Lung (tissue), 12 donors: ENCODE data around the gene ZNRF4. TPM values are rescaled to one million over a fixed set of nuclear protein-coding genes. Genes with fewer than 3 reads are reported as not detected.

Experiments used
- ATAC-seq: fragments of 200-7000 bp; cut with Tn5 transposase; one replicate; pipeline ENCODE4 v1.9.1; 2020; ENCODE audit warnings: moderate number of reproducible peaks; ENCODE audit not compliant: insufficient read depth, low FRiP score
- DNase-seq, 3 donors: peaks; one replicate each; pipeline ENCODE4 v3.0.0-alpha.2; 2013 to 2017
- H3K27ac ChIP-seq, 2 donors: one replicate each; pipeline ENCODE4 v1.5.1; 2013; ENCODE audit warnings: mild to moderate bottlenecking in 2 of 2, moderate library complexity in 2 of 2, control low read depth in 1 of 2, inconsistent platforms in 1 of 2, low read depth in 1 of 2, low read length in 1 of 2
- H3K27me3 ChIP-seq, 3 donors: one replicate each; pipeline ENCODE4 v1.5.1; 2013; ENCODE audit warnings: low read length in 2 of 3; ENCODE audit not compliant: control insufficient read depth in 3 of 3, insufficient read depth in 3 of 3
- H3K36me3 ChIP-seq, 4 donors: one replicate each; pipeline ENCODE4 v1.5.1; 2013; ENCODE audit warnings: low read length in 4 of 4, mild to moderate bottlenecking in 1 of 4, moderate library complexity in 1 of 4; ENCODE audit not compliant: control insufficient read depth in 4 of 4, insufficient read depth in 4 of 4
- H3K4me1 ChIP-seq, 5 donors: one replicate each; pipeline ENCODE4 v1.5.1; 2013; ENCODE audit warnings: low read length in 5 of 5, mild to moderate bottlenecking in 2 of 5, moderate library complexity in 1 of 5; ENCODE audit not compliant: control insufficient read depth in 5 of 5, insufficient read depth in 5 of 5
- H3K4me3 ChIP-seq: one replicate; pipeline ENCODE4 v1.5.1; 2013; ENCODE audit warnings: mild to moderate bottlenecking, control low read depth, moderate library complexity
- H3K9ac ChIP-seq, 2 donors: one replicate each; pipeline ENCODE4 v1.5.1; 2013; ENCODE audit warnings: low read length in 2 of 2, control low read depth in 1 of 2; ENCODE audit not compliant: insufficient read depth in 1 of 2
- H3K9me3 ChIP-seq, 4 donors: one replicate each; pipeline ENCODE4 v1.5.1; 2013; ENCODE audit warnings: low read length in 3 of 4, mild to moderate bottlenecking in 1 of 4, moderate library complexity in 1 of 4; ENCODE audit not compliant: control insufficient read depth in 4 of 4, insufficient read depth in 3 of 4
- CTCF ChIP-seq: IDR thresholded peaks from 2 replicates; pipeline ENCODE4 v1.5.1; 2012; ENCODE audit warnings: mild to moderate bottlenecking; ENCODE audit errors: control extremely low read depth, extremely low read depth
- WGBS, 2 donors: extraction: QIAGEN DNeasy Blood & Tissue Kit; methylation state at CpG; one replicate each; pipeline ENCODE4 v1.1.7; 2013; 5-methylcytosine and 5-hydroxymethylcytosine counted together
- polyA plus RNA-seq, 2 donors: library from polyadenylated mRNA; stranded (reverse); fragments of 200-250 nt; gene quantifications; one replicate each; pipeline ENCODE4 v1.2.1, GENCODE V29; 2013
- total RNA-seq, 2 donors: library from RNA; depleted of rRNA in 1 of 2; stranded (reverse); fragments of >200 nt in 1 of 2; gene quantifications; one replicate each; pipeline ENCODE4 v1.2.1, GENCODE V29; 2014 to 2021
- donor health status: control.
- donor health status: control.
- donor health status: Bipolar disorder and iron deficiency.
- donor health status: healthy.
- donor health status: DM: yes; HTN: yes; CAD: no.

Gene ZNRF4
- total and polyA plus RNA-seq, 4 donors: not detected

- TF ChIP-seq CTCF: no peak
- no peaks in the 10 kb centered on the region for H3K36me3 ChIP-seq
- ATAC-seq: no peak
- H3K27me3 ChIP-seq: no peaks in the 10 kb centered on the region
- H3K9me3 ChIP-seq: peaks cover 0 to 5% (median 0%) of the 10 kb centered on the region in 4 donors
- H3K9ac ChIP-seq: no peak overlapping the region
- no peak for DNase-seq
- H3K4me1 ChIP-seq: no peaks in the 10 kb centered on the region
- no peak overlapping the region for H3K4me3 ChIP-seq
- WGBS, 2 donors: 57 to 75% methylated on average over 6 of the region's 6 CpGs
- H3K27ac ChIP-seq: no peak overlapping the region
Observed at GRCh38 chr19:5459360-5459759, 4.1 kb downstream of the ZNRF4 start.

GRCh38 chr19:5460748-5461147 is 5.5 kb downstream of the ZNRF4 start:
- Histone ChIP-seq H3K36me3 (no peaks in the 10 kb centered on the region), H3K4me1 (no peaks in the 10 kb centered on the region), H3K9me3 (peaks cover 0 to 5% (median 0%) of the 10 kb centered on the region in 4 donors), H3K4me3 (no peak overlapping the region), H3K9ac (no peak overlapping the region), H3K27me3 (peaks cover 0 to under 1% (median 0%) of the 10 kb centered on the region in 3 donors), H3K27ac (no peak overlapping the region)
- ATAC-seq: no peak
- DNase-seq: no peak
- WGBS, 2 donors: 63 to 74% methylated on average over 3 of the region's 3 CpGs
- no peak for TF ChIP-seq CTCF

GRCh38 chr19:5463959-5464358 is 8.7 kb downstream of the ZNRF4 start:
- Histone ChIP-seq H3K27ac (no peak overlapping the region), H3K9ac (no peak overlapping the region), H3K9me3 (peaks cover 0 to 3% (median 0%) of the 10 kb centered on the region in 4 donors), H3K4me3 (no peak overlapping the region), H3K4me1 (peaks cover 0 to 7% (median 5%) of the 10 kb centered on the region in 5 donors), H3K36me3 (no peaks in the 10 kb centered on the region), H3K27me3 (peaks cover 0 to 3% (median 0%) of the 10 kb centered on the region in 3 donors)
- DNase-seq (no peak), ATAC-seq (no peak)
- no peak for TF ChIP-seq CTCF
- 50 to 74% methylated on average over 3 of the region's 3 CpGs for WGBS, 2 donors

GRCh38 chr19:5466072-5466471 is 10.9 kb downstream of the ZNRF4 start:
- ATAC-seq: no peak

More at GRCh38 chr19:5466072-5466471, 10.9 kb downstream of the ZNRF4 start:
- DNase-seq: no peak
- 70 to 78% methylated on average over 7 of the region's 7 CpGs for WGBS, 2 donors
- Histone ChIP-seq H3K27ac (no peak overlapping the region), H3K36me3 (no peaks in the 10 kb centered on the region), H3K9me3 (no peaks in the 10 kb centered on the region), H3K27me3 (peaks cover 0 to 3% (median 0%) of the 10 kb centered on the region in 3 donors), H3K4me1 (peaks cover 0 to 7% (median 5%) of the 10 kb centered on the region in 5 donors), H3K4me3 (no peak overlapping the region), H3K9ac (no peak overlapping the region)
- no peak for TF ChIP-seq CTCF
